K562 (cell line): Measurements from ENCODE around the gene POFUT2. TPM values are rescaled to one million over a fixed set of nuclear protein-coding genes. Genes with fewer than 3 reads are reported as not detected.

ENCODE experiments used
- polyA plus RNA-seq, 8 experiments: library from polyadenylated mRNA; depleted of rRNA in 4 of 8; stranded (reverse) in 5 of 8; unstranded in 3 of 8; fragments of >200 nt; fragmentation: Nextera tagmentation in 2 of 8; fragmentation: Illumina TruSeq in 1 of 8; extraction: Ambion mirVana in 2 of 8; extraction: Trizol in 1 of 8; gene quantifications; 2 replicates each; pipeline versions ENCODE4 v1.2.1 to v1.2.3, GENCODE V29; 2011 to 2014; ENCODE audit warnings: inconsistent platforms in 1 of 8, missing spikeins in 1 of 8
- total RNA-seq, 7 experiments: library from RNA; depleted of rRNA in 6 of 7; stranded (reverse); fragments of >200 nt in 6 of 7; fragmentation: Illumina TruSeq in 2 of 7; extraction: Trizol in 2 of 7; gene quantifications; 2 replicates each; pipeline versions ENCODE4 v1.2.1 to v1.2.3, GENCODE V29; 2011 to 2021; ENCODE audit warnings: low replicate concordance in 1 of 7
- TF ChIP-seq, protein P1 (sequence below): fragments of 450-650 bp; IDR thresholded peaks from 2 replicates; pipeline ENCODE4 v1.6.1; 2016; ENCODE audit warnings: mild to moderate bottlenecking, moderate library complexity

The POFUT2 gene
- total and polyA plus RNA-seq, 9 of the 15 experiments (the other 6 are each of a cell fraction or from before 2014, with no cell fraction given): 1.1 to 24.2 (median 11.0) TPM

DNA sequence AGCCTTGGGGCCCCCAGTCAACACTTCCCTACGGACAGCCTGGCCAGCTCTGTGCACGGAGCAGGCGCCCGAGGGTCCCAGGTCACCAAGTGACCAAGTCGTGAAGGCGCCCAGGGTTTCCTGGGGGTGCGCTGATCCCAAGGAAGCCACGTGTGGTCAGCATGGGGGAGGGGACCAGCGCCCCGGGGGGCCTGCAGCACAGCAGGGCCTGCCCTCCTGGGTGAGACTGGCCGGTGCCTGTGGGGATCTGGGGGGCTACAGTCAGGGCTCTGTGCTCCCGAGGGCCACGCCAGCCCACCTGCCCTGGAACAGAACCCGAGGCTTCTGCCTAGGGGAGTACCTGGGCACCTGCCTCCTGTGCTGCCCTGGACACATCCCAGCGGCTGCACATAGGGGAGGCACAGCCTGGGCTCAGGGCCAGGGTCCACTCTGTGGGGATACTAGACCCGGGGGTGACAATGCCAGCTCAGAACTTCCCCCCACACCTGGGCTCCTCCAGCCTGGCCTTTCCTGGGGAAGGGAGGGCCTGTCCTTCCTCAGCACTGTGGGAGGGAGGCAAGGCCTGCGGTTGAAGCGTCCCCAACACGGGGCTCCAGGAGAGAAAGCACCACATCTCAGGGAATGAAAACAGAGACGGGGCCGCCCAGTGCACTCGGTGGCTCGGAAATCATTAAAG lies 6.2 kb upstream of the POFUT2 start (continued):
- TF ChIP-seq, protein P1, sequence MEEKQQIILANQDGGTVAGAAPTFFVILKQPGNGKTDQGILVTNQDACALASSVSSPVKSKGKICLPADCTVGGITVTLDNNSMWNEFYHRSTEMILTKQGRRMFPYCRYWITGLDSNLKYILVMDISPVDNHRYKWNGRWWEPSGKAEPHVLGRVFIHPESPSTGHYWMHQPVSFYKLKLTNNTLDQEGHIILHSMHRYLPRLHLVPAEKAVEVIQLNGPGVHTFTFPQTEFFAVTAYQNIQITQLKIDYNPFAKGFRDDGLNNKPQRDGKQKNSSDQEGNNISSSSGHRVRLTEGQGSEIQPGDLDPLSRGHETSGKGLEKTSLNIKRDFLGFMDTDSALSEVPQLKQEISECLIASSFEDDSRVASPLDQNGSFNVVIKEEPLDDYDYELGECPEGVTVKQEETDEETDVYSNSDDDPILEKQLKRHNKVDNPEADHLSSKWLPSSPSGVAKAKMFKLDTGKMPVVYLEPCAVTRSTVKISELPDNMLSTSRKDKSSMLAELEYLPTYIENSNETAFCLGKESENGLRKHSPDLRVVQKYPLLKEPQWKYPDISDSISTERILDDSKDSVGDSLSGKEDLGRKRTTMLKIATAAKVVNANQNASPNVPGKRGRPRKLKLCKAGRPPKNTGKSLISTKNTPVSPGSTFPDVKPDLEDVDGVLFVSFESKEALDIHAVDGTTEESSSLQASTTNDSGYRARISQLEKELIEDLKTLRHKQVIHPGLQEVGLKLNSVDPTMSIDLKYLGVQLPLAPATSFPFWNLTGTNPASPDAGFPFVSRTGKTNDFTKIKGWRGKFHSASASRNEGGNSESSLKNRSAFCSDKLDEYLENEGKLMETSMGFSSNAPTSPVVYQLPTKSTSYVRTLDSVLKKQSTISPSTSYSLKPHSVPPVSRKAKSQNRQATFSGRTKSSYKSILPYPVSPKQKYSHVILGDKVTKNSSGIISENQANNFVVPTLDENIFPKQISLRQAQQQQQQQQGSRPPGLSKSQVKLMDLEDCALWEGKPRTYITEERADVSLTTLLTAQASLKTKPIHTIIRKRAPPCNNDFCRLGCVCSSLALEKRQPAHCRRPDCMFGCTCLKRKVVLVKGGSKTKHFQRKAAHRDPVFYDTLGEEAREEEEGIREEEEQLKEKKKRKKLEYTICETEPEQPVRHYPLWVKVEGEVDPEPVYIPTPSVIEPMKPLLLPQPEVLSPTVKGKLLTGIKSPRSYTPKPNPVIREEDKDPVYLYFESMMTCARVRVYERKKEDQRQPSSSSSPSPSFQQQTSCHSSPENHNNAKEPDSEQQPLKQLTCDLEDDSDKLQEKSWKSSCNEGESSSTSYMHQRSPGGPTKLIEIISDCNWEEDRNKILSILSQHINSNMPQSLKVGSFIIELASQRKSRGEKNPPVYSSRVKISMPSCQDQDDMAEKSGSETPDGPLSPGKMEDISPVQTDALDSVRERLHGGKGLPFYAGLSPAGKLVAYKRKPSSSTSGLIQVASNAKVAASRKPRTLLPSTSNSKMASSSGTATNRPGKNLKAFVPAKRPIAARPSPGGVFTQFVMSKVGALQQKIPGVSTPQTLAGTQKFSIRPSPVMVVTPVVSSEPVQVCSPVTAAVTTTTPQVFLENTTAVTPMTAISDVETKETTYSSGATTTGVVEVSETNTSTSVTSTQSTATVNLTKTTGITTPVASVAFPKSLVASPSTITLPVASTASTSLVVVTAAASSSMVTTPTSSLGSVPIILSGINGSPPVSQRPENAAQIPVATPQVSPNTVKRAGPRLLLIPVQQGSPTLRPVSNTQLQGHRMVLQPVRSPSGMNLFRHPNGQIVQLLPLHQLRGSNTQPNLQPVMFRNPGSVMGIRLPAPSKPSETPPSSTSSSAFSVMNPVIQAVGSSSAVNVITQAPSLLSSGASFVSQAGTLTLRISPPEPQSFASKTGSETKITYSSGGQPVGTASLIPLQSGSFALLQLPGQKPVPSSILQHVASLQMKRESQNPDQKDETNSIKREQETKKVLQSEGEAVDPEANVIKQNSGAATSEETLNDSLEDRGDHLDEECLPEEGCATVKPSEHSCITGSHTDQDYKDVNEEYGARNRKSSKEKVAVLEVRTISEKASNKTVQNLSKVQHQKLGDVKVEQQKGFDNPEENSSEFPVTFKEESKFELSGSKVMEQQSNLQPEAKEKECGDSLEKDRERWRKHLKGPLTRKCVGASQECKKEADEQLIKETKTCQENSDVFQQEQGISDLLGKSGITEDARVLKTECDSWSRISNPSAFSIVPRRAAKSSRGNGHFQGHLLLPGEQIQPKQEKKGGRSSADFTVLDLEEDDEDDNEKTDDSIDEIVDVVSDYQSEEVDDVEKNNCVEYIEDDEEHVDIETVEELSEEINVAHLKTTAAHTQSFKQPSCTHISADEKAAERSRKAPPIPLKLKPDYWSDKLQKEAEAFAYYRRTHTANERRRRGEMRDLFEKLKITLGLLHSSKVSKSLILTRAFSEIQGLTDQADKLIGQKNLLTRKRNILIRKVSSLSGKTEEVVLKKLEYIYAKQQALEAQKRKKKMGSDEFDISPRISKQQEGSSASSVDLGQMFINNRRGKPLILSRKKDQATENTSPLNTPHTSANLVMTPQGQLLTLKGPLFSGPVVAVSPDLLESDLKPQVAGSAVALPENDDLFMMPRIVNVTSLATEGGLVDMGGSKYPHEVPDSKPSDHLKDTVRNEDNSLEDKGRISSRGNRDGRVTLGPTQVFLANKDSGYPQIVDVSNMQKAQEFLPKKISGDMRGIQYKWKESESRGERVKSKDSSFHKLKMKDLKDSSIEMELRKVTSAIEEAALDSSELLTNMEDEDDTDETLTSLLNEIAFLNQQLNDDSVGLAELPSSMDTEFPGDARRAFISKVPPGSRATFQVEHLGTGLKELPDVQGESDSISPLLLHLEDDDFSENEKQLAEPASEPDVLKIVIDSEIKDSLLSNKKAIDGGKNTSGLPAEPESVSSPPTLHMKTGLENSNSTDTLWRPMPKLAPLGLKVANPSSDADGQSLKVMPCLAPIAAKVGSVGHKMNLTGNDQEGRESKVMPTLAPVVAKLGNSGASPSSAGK: no peak
- TF ChIP-seq, all 486 proteins: peak for 1
